H1 (cell line): ENCODE results near the gene CA9.

ENCODE experiments used
- ASH2L ChIP-seq: fragments of 200-600, 300-600 bp; sonication (generic); IDR thresholded peaks from one replicate; pipeline ENCODE4 v1.7.1; 2017; ENCODE audit warnings: low read length
- NRF1 ChIP-seq: IDR thresholded peaks from 2 replicates; pipeline ENCODE4 v1.6.1; 2011; ENCODE audit warnings: mild to moderate bottlenecking, low read depth, low read length, improper control_type of control experiment
- POLR2A ChIP-seq, 2 experiments: IDR thresholded peaks; 1 replicate in 1 of 2; 2 replicates in 1 of 2; pipeline ENCODE4 v1.6.1; 2011; ENCODE audit warnings: low read depth in 2 of 2, low read length in 2 of 2, mild to moderate bottlenecking in 2 of 2; ENCODE audit errors: control extremely low read depth in 1 of 2
- POLR2AphosphoS5 ChIP-seq: IDR thresholded peaks from 2 replicates; pipeline ENCODE4 v1.6.1; 2011; ENCODE audit warnings: low read depth, low read length
- TF ChIP-seq, protein P1 (sequence below), 3 experiments: IDR thresholded peaks; 1 replicate in 2 of 3; 2 replicates in 1 of 3; pipeline versions ENCODE4 v1.5.1 to v1.6.1; 2011; ENCODE audit warnings: low read length in 3 of 3, mild to moderate bottlenecking in 3 of 3, inconsistent platforms in 2 of 3, low read depth in 1 of 3, moderate library complexity in 1 of 3; ENCODE audit not compliant: insufficient read depth in 1 of 3; ENCODE audit errors: control extremely low read depth in 1 of 3

DNA sequence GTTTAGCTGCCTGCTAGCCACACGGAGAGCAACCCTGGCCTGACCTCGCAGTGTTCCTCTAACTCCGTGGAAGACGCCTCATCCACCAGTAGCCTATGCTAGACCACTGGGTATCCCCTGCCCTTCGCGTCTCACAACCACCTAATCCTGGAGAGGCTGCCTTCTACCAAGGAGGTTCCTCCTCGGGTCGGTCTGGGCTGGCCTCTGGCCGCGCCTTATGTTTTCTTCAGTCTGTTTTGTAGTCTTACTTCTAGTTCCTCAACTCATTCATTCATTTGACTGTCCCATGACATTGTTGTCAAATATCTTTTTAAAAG lies 17.6 kb downstream of the CA9 start:
- TF ChIP-seq POLR2A (IDR thresholded peaks at IDR 0.05; ENCODE audit: control extremely low read depth in 1 of 2, low read depth in 2 of 2, low read length in 2 of 2) = peak in 1 of 2 experiments; percentile 55; a peak in 2 of 3 replicates
- TF ChIP-seq POLR2AphosphoS5 = 0 out of 2 replicates have a peak, but pooled peaks have one; percentile 41
- no peak for TF ChIP-seq NRF1
- TF ChIP-seq, protein P1, sequence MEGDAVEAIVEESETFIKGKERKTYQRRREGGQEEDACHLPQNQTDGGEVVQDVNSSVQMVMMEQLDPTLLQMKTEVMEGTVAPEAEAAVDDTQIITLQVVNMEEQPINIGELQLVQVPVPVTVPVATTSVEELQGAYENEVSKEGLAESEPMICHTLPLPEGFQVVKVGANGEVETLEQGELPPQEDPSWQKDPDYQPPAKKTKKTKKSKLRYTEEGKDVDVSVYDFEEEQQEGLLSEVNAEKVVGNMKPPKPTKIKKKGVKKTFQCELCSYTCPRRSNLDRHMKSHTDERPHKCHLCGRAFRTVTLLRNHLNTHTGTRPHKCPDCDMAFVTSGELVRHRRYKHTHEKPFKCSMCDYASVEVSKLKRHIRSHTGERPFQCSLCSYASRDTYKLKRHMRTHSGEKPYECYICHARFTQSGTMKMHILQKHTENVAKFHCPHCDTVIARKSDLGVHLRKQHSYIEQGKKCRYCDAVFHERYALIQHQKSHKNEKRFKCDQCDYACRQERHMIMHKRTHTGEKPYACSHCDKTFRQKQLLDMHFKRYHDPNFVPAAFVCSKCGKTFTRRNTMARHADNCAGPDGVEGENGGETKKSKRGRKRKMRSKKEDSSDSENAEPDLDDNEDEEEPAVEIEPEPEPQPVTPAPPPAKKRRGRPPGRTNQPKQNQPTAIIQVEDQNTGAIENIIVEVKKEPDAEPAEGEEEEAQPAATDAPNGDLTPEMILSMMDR (IDR thresholded peaks at IDR 0.05; ENCODE audit: control extremely low read depth in 1 of 3, insufficient read depth in 1 of 3, low read depth in 1 of 3, low read length in 3 of 3) = no peak
- TF ChIP-seq ASH2L = no peak
